Stimulated activated CD8-positive, alpha-beta memory T cell treated with anti-CD3 and anti-CD28 coated beads, Interleukin-7, amount 100 ng/mL, for 4 hours (primary cell): ENCODE results near the gene LCNL1.
A peak's percentile ranks its signal among the peaks of the same experiment; 100 is the strongest.

Experiments
- DNase-seq, 2 donors: peaks; one replicate each; pipeline ENCODE4 v3.0.0-alpha.2; 2020; ENCODE audit warnings: low read depth in 2 of 2

Gene LCNL1

GRCh38 chr9:136973618-136974617 is 8.9 kb upstream of the LCNL1 start:
- no peak for DNase-seq

GRCh38 chr9:136974817-136975535 is 7.8 kb upstream of the LCNL1 start:
- DNase-seq: no peak

GRCh38 chr9:136975644-136976043 is 7.1 kb upstream of the LCNL1 start:
- DNase-seq: no peak

GRCh38 chr9:136977223-136977622 is 5.6 kb upstream of the LCNL1 start, which contains the start of gene PTGDS:
TSS of gene PTGDS (plus strand) at chr9:136977504. CDS start at chr9:136977579, 75 bp downstream.
- no peak for DNase-seq

GRCh38 chr9:136977649-136978072 is 5.1 kb upstream of the LCNL1 start:
- no peak for DNase-seq

- peak; percentile 53 to 64 for DNase-seq
Observed at GRCh38 chr9:136978073-136978864, 4.5 kb upstream of the LCNL1 start.

- no peak for DNase-seq
Observed at GRCh38 chr9:136978865-136979544, 3.8 kb upstream of the LCNL1 start.

GRCh38 chr9:136979769-136980587 is 2.8 kb upstream of the LCNL1 start:
- no peak for DNase-seq

- DNase-seq: no peak
Observed at GRCh38 chr9:136980669-136981478, 1.9 kb upstream of the LCNL1 start.

- DNase-seq: no peak
Observed at GRCh38 chr9:136981588-136982231, 1.1 kb upstream of the LCNL1 start.

- DNase-seq: no peak
Observed at GRCh38 chr9:136983167-136983566, 374 bp downstream of the LCNL1 start.

- no peak for DNase-seq
Observed at GRCh38 chr9:136983656-136984314, 992 bp downstream of the LCNL1 start.

- no peak for DNase-seq
Observed at GRCh38 chr9:136984464-136985026, 1.8 kb downstream of the LCNL1 start.

- no peak for DNase-seq
Observed at GRCh38 chr9:136985027-136985602, 2.3 kb downstream of the LCNL1 start.

- DNase-seq: no peak
Observed at GRCh38 chr9:136985853-136986252, 3.1 kb downstream of the LCNL1 start.

GRCh38 chr9:136988872-136989271 is 6.1 kb downstream of the LCNL1 start:
- no peak for DNase-seq

GRCh38 chr9:136990242-136990911 is 7.6 kb downstream of the LCNL1 start:
- no peak for DNase-seq
